OCI-LY3 (cell line): ENCODE measurements around the gene FAM171A2.
A peak's percentile ranks its signal among the peaks of the same experiment; 100 is the strongest.
"Not testable (repeated sequence)": the region's sequence is repeated elsewhere in the genome, so short reads cannot be mapped to it uniquely, and the experiment has no call there.

Experiments used
- H2AFZ ChIP-seq: fragments of 200-600, 300-600 bp; shearing (Covaris generic); 2 replicates; pipeline ENCODE4 v1.6.0; 2014; ENCODE audit warnings: antibody characterized with exemption, low read depth, low read length
- H3K27ac ChIP-seq: fragments of 200-600, 300-600 bp; sonication (generic); 2 replicates; pipeline ENCODE4 v1.5.1; 2014; ENCODE audit warnings: mild to moderate bottlenecking, low read length, moderate library complexity, mixed read lengths
- H3K27me3 ChIP-seq: fragments of 200-600, 300-600 bp; sonication (generic); 2 replicates; pipeline ENCODE4 v1.6.1; 2014; ENCODE audit warnings: low read depth, low read length, mixed read lengths
- H3K36me3 ChIP-seq: fragments of 200-600, 300-600 bp; sonication (generic); replicated peaks from 2 replicates; pipeline ENCODE3; 2014; ENCODE audit warnings: low read depth, low read length, mixed read lengths
- H3K4me1 ChIP-seq: fragments of 300-600, 200-600 bp; sonication (generic); 2 replicates; pipeline ENCODE4 v1.6.1; 2014; ENCODE audit warnings: low read length, mixed read lengths
- H3K4me2 ChIP-seq: fragments of 200-600, 300-600 bp; sonication (generic); 2 replicates; pipeline ENCODE4 v1.6.1; 2014; ENCODE audit warnings: low read length, mixed read lengths
- H3K4me3 ChIP-seq: fragments of 300-600, 200-600 bp; sonication (generic); 2 replicates; pipeline ENCODE4 v1.5.1; 2014; ENCODE audit warnings: antibody characterized with exemption, mild to moderate bottlenecking, low read length, moderate library complexity
- H3K79me2 ChIP-seq: fragments of 300-600, 200-600 bp; shearing (Covaris generic); 2 replicates; pipeline ENCODE4 v1.6.1; 2014; ENCODE audit warnings: mild to moderate bottlenecking, low read length, mixed read lengths
- H3K9ac ChIP-seq: fragments of 300-600, 200-600 bp; shearing (Covaris generic); 2 replicates; pipeline ENCODE4 v1.6.0; 2014; ENCODE audit warnings: mild to moderate bottlenecking, low read length, moderate library complexity
- H3K9me3 ChIP-seq: fragments of 200-600, 300-600 bp; shearing (Covaris generic); 2 replicates; pipeline ENCODE4 v1.6.1; 2014; ENCODE audit warnings: low read length, mixed read lengths; ENCODE audit not compliant: insufficient read depth
- H4K20me1 ChIP-seq: fragments of 200-600, 300-600 bp; sonication (generic); 2 replicates; pipeline ENCODE4 v1.6.1; 2016; ENCODE audit warnings: low read length, mixed read lengths; ENCODE audit not compliant: insufficient read depth
- EZH2phosphoT487 ChIP-seq: fragments of 200-600 bp; shearing (Covaris generic); IDR thresholded peaks from 2 replicates; pipeline ENCODE4 v1.6.1; 2018; ENCODE audit warnings: antibody characterized with exemption, mixed run types, low read depth
- TF ChIP-seq, protein P1 (sequence below): fragments of 200-600, 300-600 bp; sonication (generic); IDR thresholded peaks from 2 replicates; pipeline ENCODE4 v1.5.1; 2014; ENCODE audit warnings: antibody characterized with exemption, low read length, low read depth

Gene FAM171A2

DNA sequence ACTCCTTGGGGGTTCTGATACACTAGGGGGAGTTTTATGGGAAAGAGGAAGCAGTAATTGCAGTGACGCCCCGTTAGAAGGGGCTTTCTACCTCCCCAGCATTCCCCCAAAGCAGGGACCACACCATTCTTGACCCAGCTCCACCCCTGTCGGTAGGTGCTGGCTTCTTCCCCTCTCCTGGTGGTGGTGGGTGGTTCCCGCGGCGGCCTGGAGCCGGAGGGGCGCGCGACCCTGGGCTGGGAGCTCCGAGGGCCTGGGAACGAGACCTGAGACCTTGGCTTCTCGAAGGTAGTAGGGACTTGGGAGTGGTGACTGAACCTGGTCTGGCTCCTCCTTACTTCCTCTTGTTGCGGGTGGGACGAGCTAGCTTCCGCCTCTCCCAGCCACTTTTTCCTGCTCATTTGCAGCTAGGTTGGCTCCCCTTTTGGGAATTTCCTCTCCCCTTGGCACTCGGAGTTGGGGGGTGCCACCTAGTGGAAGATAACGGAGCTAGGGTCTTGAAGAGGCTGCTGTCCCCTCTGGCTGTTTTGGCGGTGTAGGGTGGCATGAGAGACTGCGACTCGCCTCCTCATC lies 18.1 kb downstream of the FAM171A2 start:
- peaks cover 22% of the 10 kb centered on the region for H3K36me3 ChIP-seq
- peaks cover 35% of the 10 kb centered on the region for H3K79me2 ChIP-seq
- H3K27ac ChIP-seq = peak overlapping the region; percentile 96
- TF ChIP-seq, protein P1, sequence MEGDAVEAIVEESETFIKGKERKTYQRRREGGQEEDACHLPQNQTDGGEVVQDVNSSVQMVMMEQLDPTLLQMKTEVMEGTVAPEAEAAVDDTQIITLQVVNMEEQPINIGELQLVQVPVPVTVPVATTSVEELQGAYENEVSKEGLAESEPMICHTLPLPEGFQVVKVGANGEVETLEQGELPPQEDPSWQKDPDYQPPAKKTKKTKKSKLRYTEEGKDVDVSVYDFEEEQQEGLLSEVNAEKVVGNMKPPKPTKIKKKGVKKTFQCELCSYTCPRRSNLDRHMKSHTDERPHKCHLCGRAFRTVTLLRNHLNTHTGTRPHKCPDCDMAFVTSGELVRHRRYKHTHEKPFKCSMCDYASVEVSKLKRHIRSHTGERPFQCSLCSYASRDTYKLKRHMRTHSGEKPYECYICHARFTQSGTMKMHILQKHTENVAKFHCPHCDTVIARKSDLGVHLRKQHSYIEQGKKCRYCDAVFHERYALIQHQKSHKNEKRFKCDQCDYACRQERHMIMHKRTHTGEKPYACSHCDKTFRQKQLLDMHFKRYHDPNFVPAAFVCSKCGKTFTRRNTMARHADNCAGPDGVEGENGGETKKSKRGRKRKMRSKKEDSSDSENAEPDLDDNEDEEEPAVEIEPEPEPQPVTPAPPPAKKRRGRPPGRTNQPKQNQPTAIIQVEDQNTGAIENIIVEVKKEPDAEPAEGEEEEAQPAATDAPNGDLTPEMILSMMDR = peak; percentile 74
- TF ChIP-seq EZH2phosphoT487 = no peak
- H4K20me1 ChIP-seq = no peaks in the 10 kb centered on the region
- no peaks in the 10 kb centered on the region for H3K27me3 ChIP-seq
- H3K4me3 ChIP-seq = peak overlapping the region; percentile 94
- H2AFZ ChIP-seq = no peak overlapping the region
- no peaks in the 10 kb centered on the region for H3K9me3 ChIP-seq
- H3K4me1 ChIP-seq = peaks cover 48% of the 10 kb centered on the region
- H3K4me2 ChIP-seq = peak overlapping the region; percentile 99
- H3K9ac ChIP-seq = peak overlapping the region; percentile 98

- H2AFZ ChIP-seq = no peak within 1 kb of the TSS
- peak within 1 kb of the TSS; percentile 98 for H3K9ac ChIP-seq
- no peak for TF ChIP-seq EZH2phosphoT487
- TF ChIP-seq, protein P1 = no peak
These were observed 18.7 kb downstream of the FAM171A2 start, which contains the start of gene GRN for GRCh38 chr17:44344939-44345453. GRN (plus strand) TSS chr17:44345302; CDS start chr17:44349165, 3,863 bp downstream.

DNA sequence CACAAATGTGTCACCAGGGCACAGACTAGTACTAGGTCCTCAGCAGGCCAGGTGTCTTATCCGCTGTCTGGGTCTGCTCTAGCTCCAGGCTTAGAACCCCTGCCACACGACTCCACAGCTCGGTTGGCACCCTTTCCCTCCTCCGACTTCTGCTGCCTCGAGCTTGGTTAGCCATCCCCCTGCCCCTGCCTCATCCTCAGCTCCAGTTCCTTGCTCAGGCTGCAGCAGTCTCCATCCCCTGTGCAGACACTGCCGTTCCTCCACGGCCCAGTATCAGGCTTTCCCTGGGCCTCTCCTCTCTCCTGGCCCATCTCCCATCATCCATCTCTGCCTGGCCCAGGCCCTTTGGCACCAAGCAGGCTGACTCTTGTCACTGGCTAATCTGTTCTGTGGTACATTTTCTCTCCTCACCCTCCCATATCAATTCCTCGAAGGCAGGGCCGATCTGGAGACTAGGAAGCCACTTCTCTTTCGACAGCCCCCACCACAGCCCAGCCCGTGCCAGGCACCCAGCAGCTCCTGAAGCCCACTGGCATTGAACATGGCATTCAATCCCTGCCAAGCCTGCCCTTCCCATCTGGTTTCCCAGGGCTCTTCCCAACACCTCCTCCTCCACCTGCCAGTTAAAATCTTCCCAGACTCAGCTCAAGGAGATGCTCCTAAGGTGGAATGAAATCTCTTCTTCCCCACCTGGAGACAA lies 20.0 kb downstream of the FAM171A2 start:
- no peaks in the 10 kb centered on the region for H4K20me1 ChIP-seq
- H3K36me3 ChIP-seq = peaks cover 6% of the 10 kb centered on the region
- H2AFZ ChIP-seq = no peak overlapping the region
- H3K9me3 ChIP-seq = no peaks in the 10 kb centered on the region
- H3K4me2 ChIP-seq = no peak overlapping the region
- H3K9ac ChIP-seq = no peak overlapping the region
- no peak overlapping the region for H3K27ac ChIP-seq
- H3K4me1 ChIP-seq = peaks cover 33% of the 10 kb centered on the region
- peaks cover 21% of the 10 kb centered on the region for H3K79me2 ChIP-seq
- no peak overlapping the region for H3K4me3 ChIP-seq
- no peaks in the 10 kb centered on the region for H3K27me3 ChIP-seq
- TF ChIP-seq EZH2phosphoT487 = no peak
- TF ChIP-seq, protein P1 = no peak

More at GRCh38 chr17:44344939-44345453, 18.7 kb downstream of the FAM171A2 start, which contains the start of gene GRN:
- H3K4me2 ChIP-seq = peak within 1 kb of the TSS; percentile 99
- peak within 1 kb of the TSS; percentile 94 for H3K4me3 ChIP-seq
- peak within 1 kb of the TSS; percentile 96 for H3K27ac ChIP-seq
- peaks cover 17% of the 10 kb centered on the region for H3K36me3 ChIP-seq
- H4K20me1 ChIP-seq = no peaks in the 10 kb centered on the region
- no peaks in the 10 kb centered on the region for H3K9me3 ChIP-seq
- no peaks in the 10 kb centered on the region for H3K27me3 ChIP-seq
- H3K79me2 ChIP-seq = peaks cover 34% of the 10 kb centered on the region
- H3K4me1 ChIP-seq = peaks cover 43% of the 10 kb centered on the region

GRCh38 chr17:44340553-44340952 lies 23.1 kb downstream of the FAM171A2 start:
- H3K4me1 ChIP-seq = peaks cover 20% of the 10 kb centered on the region
- not testable (repeated sequence) for H3K27me3 ChIP-seq

More at GRCh38 chr17:44340553-44340952, 23.1 kb downstream of the FAM171A2 start:
- H2AFZ ChIP-seq, H3K27ac ChIP-seq, H4K20me1 ChIP-seq, H3K9ac ChIP-seq, H3K4me3 ChIP-seq, H3K36me3 ChIP-seq, H3K9me3 ChIP-seq, H3K79me2 ChIP-seq, H3K4me2 ChIP-seq: not testable (repeated sequence)
